Nephron (organoid): ENCODE results near the gene NPLOC4.
"Not testable (repeated sequence)": the region's sequence is repeated elsewhere in the genome, so short reads cannot be mapped to it uniquely, and the experiment has no call there.

Experiments used
- H3K27ac Mint-ChIP-seq, 3 experiments: 2 replicates each; pipeline ENCODE4 v1.8.0; 2020; ENCODE audit warnings: mixed read lengths in 3 of 3, mild to moderate bottlenecking in 2 of 3, moderate library complexity in 1 of 3
- H3K27me3 Mint-ChIP-seq: 2 replicates; pipeline ENCODE4 v1.8.0; 2021; ENCODE audit warnings: low read depth, mild to moderate bottlenecking, moderate library complexity, mixed read lengths
- H3K36me3 Mint-ChIP-seq: 2 replicates; pipeline ENCODE4 v1.8.0; 2020; ENCODE audit warnings: low read depth, mixed read lengths
- H3K4me1 Mint-ChIP-seq: 2 replicates; pipeline ENCODE4 v1.8.0; 2020; ENCODE audit warnings: mixed read lengths
- H3K4me3 Mint-ChIP-seq, 3 experiments: 2 replicates each; pipeline ENCODE4 v1.8.0; 2020; ENCODE audit warnings: mild to moderate bottlenecking in 3 of 3, mixed read lengths in 3 of 3, moderate library complexity in 2 of 3
- H3K9me3 Mint-ChIP-seq: 2 replicates; pipeline ENCODE4 v1.8.0; 2020; ENCODE audit warnings: mixed read lengths
- CTCF ChIP-seq, 3 experiments: fragments of 200-600 bp; sonication (generic); IDR thresholded peaks; one replicate each; pipeline ENCODE4 v1.5.0; 2021; ENCODE audit warnings: antibody characterized with exemption in 3 of 3; ENCODE audit not compliant: unreplicated experiment in 3 of 3

NPLOC4 gene

GRCh38 chr17:81586096-81586495 is 50.8 kb downstream of the NPLOC4 start:
- no peak for TF ChIP-seq CTCF (IDR thresholded peaks at IDR 0.05; ENCODE audit: unreplicated experiment in 3 of 3)
- H3K27me3 Mint-ChIP-seq: no peaks in the 10 kb centered on the region
- no peak overlapping the region for H3K4me3 Mint-ChIP-seq
- no peaks in the 10 kb centered on the region for H3K4me1 Mint-ChIP-seq
- no peak overlapping the region for H3K27ac Mint-ChIP-seq
- H3K9me3 Mint-ChIP-seq: no peaks in the 10 kb centered on the region
- peaks cover 78% of the 10 kb centered on the region for H3K36me3 Mint-ChIP-seq

GRCh38 chr17:81584771-81585170 is 52.1 kb downstream of the NPLOC4 start:
- H3K36me3 Mint-ChIP-seq: peaks cover 77% of the 10 kb centered on the region
- not testable (repeated sequence) for H3K27ac Mint-ChIP-seq, H3K9me3 Mint-ChIP-seq, H3K4me1 Mint-ChIP-seq, H3K27me3 Mint-ChIP-seq, H3K4me3 Mint-ChIP-seq

GRCh38 chr17:81583589-81584342 is 53.1 kb downstream of the NPLOC4 start:
- Mint-ChIP-seq H3K4me1 (no peaks in the 10 kb centered on the region), H3K36me3 (peaks cover 74% of the 10 kb centered on the region), H3K27me3 (no peaks in the 10 kb centered on the region), H3K27ac (peak overlapping the region in 1 of 3 experiments; percentile 9), H3K9me3 (no peaks in the 10 kb centered on the region), H3K4me3 (no peak overlapping the region)
- no peak for TF ChIP-seq CTCF (IDR thresholded peaks at IDR 0.05; ENCODE audit: unreplicated experiment in 3 of 3)

GRCh38 chr17:81582749-81583148 is 54.2 kb downstream of the NPLOC4 start:
- no peaks in the 10 kb centered on the region for H3K9me3 Mint-ChIP-seq

GRCh38 chr17:81582341-81582740 is 54.6 kb downstream of the NPLOC4 start:
- TF ChIP-seq CTCF (IDR thresholded peaks at IDR 0.05; ENCODE audit: unreplicated experiment in 3 of 3): no peak
- no peaks in the 10 kb centered on the region for H3K9me3 Mint-ChIP-seq
- H3K27me3 Mint-ChIP-seq: no peaks in the 10 kb centered on the region
- H3K36me3 Mint-ChIP-seq: peaks cover 75% of the 10 kb centered on the region
- H3K4me1 Mint-ChIP-seq: peaks cover 8% of the 10 kb centered on the region
- H3K27ac Mint-ChIP-seq: no peak overlapping the region
- no peak overlapping the region for H3K4me3 Mint-ChIP-seq

More at GRCh38 chr17:81582749-81583148, 54.2 kb downstream of the NPLOC4 start:
- H3K4me1 Mint-ChIP-seq: peaks cover 4% of the 10 kb centered on the region
- no peak overlapping the region for H3K4me3 Mint-ChIP-seq
- H3K27me3 Mint-ChIP-seq: no peaks in the 10 kb centered on the region
- peaks cover 73% of the 10 kb centered on the region for H3K36me3 Mint-ChIP-seq
- no peak overlapping the region for H3K27ac Mint-ChIP-seq
- TF ChIP-seq CTCF (IDR thresholded peaks at IDR 0.05; ENCODE audit: unreplicated experiment in 3 of 3): no peak

- peaks cover 13% of the 10 kb centered on the region for H3K4me1 Mint-ChIP-seq
- no peak overlapping the region for H3K27ac Mint-ChIP-seq
- no peak for TF ChIP-seq CTCF (IDR thresholded peaks at IDR 0.05; ENCODE audit: unreplicated experiment in 3 of 3)
- H3K27me3 Mint-ChIP-seq: no peaks in the 10 kb centered on the region
- peaks cover 73% of the 10 kb centered on the region for H3K36me3 Mint-ChIP-seq
- H3K9me3 Mint-ChIP-seq: no peaks in the 10 kb centered on the region
- H3K4me3 Mint-ChIP-seq: no peak overlapping the region
Observed at GRCh38 chr17:81581758-81582157, 55.2 kb downstream of the NPLOC4 start.
